Neural crest cell (in vitro differentiated cells): Measurements from ENCODE around the gene CLIC1. TPM values are rescaled to one million over a fixed set of nuclear protein-coding genes. Genes with fewer than 3 reads are reported as not detected.

Experiments
- DNase-seq: peaks from one replicate; pipeline ENCODE4 v3.0.0; 2021; ENCODE audit warnings: low read depth, mixed read lengths, low spot score
- H3K27ac Mint-ChIP-seq: one replicate; pipeline ENCODE4 v1.8.0; 2021; ENCODE audit warnings: mild to moderate bottlenecking, mixed read lengths; ENCODE audit not compliant: unreplicated experiment
- H3K27me3 Mint-ChIP-seq: 2 replicates; pipeline ENCODE4 v1.8.0; 2021; ENCODE audit warnings: low read depth, mild to moderate bottlenecking, mixed read lengths
- H3K36me3 Mint-ChIP-seq: 2 replicates; pipeline ENCODE4 v1.8.0; 2021; ENCODE audit warnings: low read depth, mild to moderate bottlenecking, mixed read lengths
- H3K4me1 Mint-ChIP-seq: 2 replicates; pipeline ENCODE4 v1.8.0; 2021; ENCODE audit warnings: mixed read lengths
- H3K4me3 Mint-ChIP-seq: one replicate; pipeline ENCODE4 v1.8.0; 2021; ENCODE audit warnings: mild to moderate bottlenecking, mixed read lengths
- H3K9me3 Mint-ChIP-seq: 2 replicates; pipeline ENCODE4 v1.8.0; 2021; ENCODE audit warnings: mixed read lengths
- CTCF ChIP-seq: fragments of 200-600 bp; sonication (generic); conservative IDR thresholded peaks from 2 replicates; pipeline ENCODE4 v1.5.0; 2021; ENCODE audit warnings: antibody characterized with exemption, mild to moderate bottlenecking
- total RNA-seq: library from RNA; stranded (reverse); gene quantifications from 2 replicates; pipeline ENCODE4 v1.2.1, GENCODE V29; 2021

CLIC1 gene
- total RNA-seq, 1 donor from 2014 or later = 313 TPM

GRCh38 chr6:31736768-31737314, 511 bp upstream of the CLIC1 start:
- H3K27ac Mint-ChIP-seq = peak overlapping the region; percentile 100
- H3K27me3 Mint-ChIP-seq = no peaks in the 10 kb centered on the region
- peaks cover 83% of the 10 kb centered on the region for H3K4me1 Mint-ChIP-seq
- H3K36me3 Mint-ChIP-seq = peaks cover 12% of the 10 kb centered on the region
- DNase-seq = no peak
- no peaks in the 10 kb centered on the region for H3K9me3 Mint-ChIP-seq
- H3K4me3 Mint-ChIP-seq = peak overlapping the region; percentile 93
- TF ChIP-seq CTCF = no peak

GRCh38 chr6:31734821-31735406, 1.4 kb downstream of the CLIC1 start:
- Mint-ChIP-seq H3K4me3 (peak overlapping the region; percentile 93), H3K9me3 (no peaks in the 10 kb centered on the region), H3K27ac (peak overlapping the region; percentile 100), H3K4me1 (peaks cover 79% of the 10 kb centered on the region), H3K27me3 (no peaks in the 10 kb centered on the region), H3K36me3 (peaks cover 17% of the 10 kb centered on the region)
- DNase-seq = no peak
- no peak for TF ChIP-seq CTCF

DNA sequence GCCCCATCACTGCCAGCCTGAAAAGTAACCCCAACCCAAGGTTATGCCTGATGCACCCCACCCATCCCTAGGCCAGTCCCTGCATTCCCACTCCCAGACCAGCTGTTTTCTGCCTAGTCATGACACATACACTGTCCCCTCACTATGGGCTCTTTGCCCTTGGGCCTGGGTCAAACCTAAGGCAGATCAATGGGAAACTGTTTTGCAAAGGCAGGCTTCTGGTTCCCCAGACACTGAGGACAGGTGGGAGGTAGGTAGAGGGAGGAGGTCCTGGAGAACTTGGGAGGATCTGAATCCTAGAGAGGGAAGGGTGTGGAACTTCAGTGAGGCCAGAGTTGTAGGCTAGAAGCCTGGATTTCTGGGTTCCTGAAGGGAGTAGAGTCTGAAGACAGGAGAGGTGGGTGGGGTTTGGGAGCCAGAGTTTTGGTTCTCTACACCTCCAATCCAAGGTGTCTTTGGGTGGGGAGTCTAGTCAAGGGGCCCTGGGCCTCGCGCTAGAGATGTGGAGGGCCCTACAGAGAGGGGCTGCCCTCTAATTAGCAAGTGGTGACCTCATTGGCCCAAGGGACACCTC, 2.0 kb downstream of the CLIC1 start:
- H3K27ac Mint-ChIP-seq = peak overlapping the region; percentile 93
- H3K9me3 Mint-ChIP-seq = no peaks in the 10 kb centered on the region
- H3K4me3 Mint-ChIP-seq = peak overlapping the region; percentile 93
- no peak for TF ChIP-seq CTCF
- no peak for DNase-seq
- H3K36me3 Mint-ChIP-seq = peaks cover 19% of the 10 kb centered on the region
- peaks cover 2% of the 10 kb centered on the region for H3K27me3 Mint-ChIP-seq
- peaks cover 75% of the 10 kb centered on the region for H3K4me1 Mint-ChIP-seq

- H3K27me3 Mint-ChIP-seq = peaks cover 4% of the 10 kb centered on the region
- no peak for TF ChIP-seq CTCF
- H3K4me3 Mint-ChIP-seq = peak overlapping the region; percentile 93
- peak overlapping the region; percentile 43 for H3K27ac Mint-ChIP-seq
- H3K36me3 Mint-ChIP-seq = peaks cover 21% of the 10 kb centered on the region
- peaks cover 75% of the 10 kb centered on the region for H3K4me1 Mint-ChIP-seq
- DNase-seq = no peak
- H3K9me3 Mint-ChIP-seq = no peaks in the 10 kb centered on the region
Observed at GRCh38 chr6:31733734-31734133, 2.6 kb downstream of the CLIC1 start.

DNA sequence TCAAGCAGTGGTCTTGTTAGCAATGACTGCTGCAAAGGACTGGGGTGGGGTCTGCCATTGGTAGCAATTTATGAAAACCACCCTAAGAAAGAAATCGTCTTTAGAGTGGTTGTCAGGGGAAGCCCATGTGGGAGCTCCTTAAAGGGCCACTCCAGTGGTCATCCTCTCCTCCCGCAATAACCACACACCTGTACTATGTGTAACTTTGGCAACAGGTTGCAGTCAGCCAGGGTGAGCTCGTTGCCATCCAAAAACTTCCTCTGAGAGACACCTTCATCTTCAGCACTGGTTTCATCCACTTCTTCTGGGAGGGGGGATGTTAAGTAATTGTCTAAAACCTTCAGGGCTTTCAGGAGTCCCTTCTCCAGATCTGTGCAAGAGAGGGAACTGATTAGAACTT, 4.3 kb downstream of the CLIC1 start:
- Mint-ChIP-seq H3K9me3 (no peaks in the 10 kb centered on the region), H3K4me3 (peak overlapping the region; percentile 98), H3K36me3 (peaks cover 27% of the 10 kb centered on the region), H3K4me1 (peaks cover 62% of the 10 kb centered on the region), H3K27me3 (peaks cover 4% of the 10 kb centered on the region), H3K27ac (no peak overlapping the region)
- no peak for DNase-seq
- TF ChIP-seq CTCF = no peak
